ENCODE measurements around the gene TOP1.

TOP1 gene

DNA sequence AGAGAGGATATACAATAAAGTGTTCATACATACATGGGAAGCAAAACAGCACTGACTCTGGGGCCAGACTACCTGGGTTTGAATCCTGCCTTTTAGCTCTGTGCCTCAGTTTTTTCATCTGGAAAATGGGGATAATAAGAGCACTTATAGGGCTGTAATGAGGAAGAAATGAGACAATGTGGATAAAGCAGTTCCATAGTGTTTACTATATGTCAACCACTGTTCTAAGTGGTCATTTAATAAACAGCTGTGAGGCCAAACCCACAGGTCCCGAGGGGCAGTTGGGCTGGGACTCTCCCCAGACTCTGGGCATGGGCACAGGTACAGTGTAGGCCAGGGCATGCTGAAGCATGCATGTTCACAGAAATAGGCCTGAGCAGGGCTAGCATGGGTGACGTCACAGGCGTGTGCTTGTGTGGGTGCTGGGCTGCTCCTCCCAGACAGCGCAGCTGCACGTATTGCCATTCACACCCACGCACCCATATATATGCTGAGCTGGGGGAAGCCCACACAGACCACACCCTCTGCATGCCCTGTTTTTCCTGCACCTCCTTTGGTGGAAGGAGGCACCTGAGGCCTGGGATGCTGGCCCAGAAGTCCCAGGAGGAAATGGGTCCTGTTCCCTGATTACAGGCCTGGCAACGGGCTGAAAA, 105.2 kb downstream of the TOP1 start:
- no peak for DNase-seq

GRCh38 chr20:41134362-41135186, 106.0 kb downstream of the TOP1 start:
- no peak for DNase-seq

DNA sequence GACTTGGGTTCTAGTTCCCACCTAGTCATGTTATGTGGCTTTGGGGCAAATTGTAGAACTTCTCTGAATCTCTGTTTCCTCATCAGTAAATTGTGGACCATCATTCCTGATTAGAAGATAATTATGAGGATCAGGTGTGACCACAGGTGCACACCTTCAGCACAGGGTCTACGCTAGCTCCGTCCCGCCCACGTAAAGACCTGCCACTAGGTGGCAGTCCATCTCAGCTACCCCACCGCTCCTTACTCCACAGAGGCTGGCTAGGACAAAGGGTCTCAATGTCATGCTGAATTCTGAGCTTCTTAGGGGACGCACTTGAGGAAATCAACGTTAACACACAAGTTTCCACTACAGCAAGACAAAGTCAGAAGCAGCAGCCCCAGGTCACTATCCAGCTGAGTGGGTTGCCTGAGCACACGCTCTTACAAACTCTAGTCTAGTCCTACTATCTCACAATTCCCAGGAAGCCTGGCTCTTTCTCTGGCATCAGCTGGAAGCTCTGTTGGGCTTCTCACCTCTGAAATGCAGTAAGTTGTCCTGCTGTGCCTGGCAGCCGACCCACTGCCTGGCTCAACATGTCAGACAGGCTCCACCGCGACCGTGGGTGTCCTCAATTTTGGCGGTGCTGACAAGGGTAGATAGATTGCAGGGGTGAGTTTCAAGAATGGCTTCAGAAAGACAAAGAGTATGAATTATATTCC, 106.7 kb downstream of the TOP1 start:
- peak; percentile 19 for DNase-seq

- no peak for DNase-seq
These were observed 107.5 kb downstream of the TOP1 start for GRCh38 chr20:41135888-41136679.

- peak; percentile 86 for DNase-seq
These were observed 108.3 kb downstream of the TOP1 start, which contains the start of gene PLCG1 for GRCh38 chr20:41136680-41137613. Gene PLCG1 (plus strand): TSS chr20:41137543. CDS start chr20:41137642, 99 bp downstream.

GRCh38 chr20:41137614-41138474, 109.2 kb downstream of the TOP1 start:
- peak; percentile 83 for DNase-seq

- DNase-seq = peak; percentile 17
These were observed 110.0 kb downstream of the TOP1 start for GRCh38 chr20:41138475-41139226.

- DNase-seq = no peak
These were observed 110.8 kb downstream of the TOP1 start for GRCh38 chr20:41139227-41140093.

GRCh38 chr20:41140226-41141133, 111.9 kb downstream of the TOP1 start:
- no peak for DNase-seq

- DNase-seq = peak; percentile 22
These were observed 112.7 kb downstream of the TOP1 start for GRCh38 chr20:41141153-41141815.

DNA sequence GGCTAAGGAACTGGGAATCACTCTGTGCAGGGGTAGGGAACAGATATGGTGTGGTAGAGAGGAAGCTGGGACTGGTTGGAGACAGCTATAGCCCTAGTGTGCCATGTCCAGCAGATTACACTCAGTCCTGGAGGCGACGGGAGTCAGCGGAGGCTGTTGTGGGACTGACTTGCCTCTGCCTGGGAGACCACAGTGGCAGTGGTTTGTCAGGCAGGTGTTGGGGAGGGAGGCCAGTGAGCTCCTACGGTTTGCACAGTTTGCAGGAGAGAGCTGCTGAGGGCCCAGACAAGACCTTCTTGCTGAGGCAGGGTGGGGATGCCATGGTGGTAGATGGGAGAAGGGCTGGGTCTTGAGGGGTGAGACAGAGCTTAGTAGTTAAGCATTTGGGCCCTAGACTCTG, 113.6 kb downstream of the TOP1 start:
- DNase-seq = no peak

GRCh38 chr20:41142919-41143318, 114.3 kb downstream of the TOP1 start:
- DNase-seq = no peak

GRCh38 chr20:41143354-41143753, 114.7 kb downstream of the TOP1 start:
- DNase-seq = no peak

GRCh38 chr20:41145317-41145716, 116.7 kb downstream of the TOP1 start:
- DNase-seq = no peak

DNA sequence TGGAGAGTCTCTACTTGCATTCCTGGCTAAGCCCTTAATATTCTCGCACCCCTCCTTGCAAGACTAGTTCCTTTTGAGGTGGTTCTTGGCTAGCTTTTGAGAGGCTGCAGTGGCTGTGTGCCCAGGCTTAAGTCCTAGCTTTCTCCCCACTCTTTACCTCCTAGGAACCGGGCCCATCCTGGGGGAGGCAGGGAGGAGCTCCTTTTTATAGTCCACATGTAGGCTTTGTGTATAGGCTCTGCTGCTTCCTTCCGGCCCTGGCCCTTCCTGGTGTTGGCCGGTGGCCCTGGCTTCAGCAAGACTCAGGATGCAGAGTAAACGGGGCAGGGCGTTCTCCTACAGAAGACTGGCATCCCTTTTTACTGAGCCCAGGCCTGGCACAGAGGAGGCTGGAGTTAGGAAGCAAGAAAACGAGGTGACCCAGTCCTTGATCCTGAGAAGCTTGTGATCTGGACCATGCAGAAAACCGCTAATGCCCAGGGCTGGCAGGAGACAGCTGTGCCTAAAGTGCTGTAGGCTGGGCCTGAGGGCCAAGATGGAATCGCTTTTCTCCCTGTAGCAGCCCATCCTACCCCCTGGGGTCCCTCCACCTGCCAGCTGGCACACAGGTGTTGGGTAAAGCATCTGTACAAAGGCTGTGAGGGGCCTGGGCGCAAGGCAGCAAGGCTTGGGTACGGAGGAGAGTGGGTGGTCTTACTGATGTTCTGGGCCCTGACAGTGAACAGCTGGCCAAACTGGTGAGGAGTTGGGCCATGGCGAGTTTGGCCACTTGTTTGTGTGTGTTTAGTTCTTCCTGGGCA, 117.4 kb downstream of the TOP1 start:
- no peak for DNase-seq

- DNase-seq = no peak
These were observed 119.2 kb downstream of the TOP1 start for GRCh38 chr20:41147767-41148191.

Measured in fibroblast of skin of right biceps (primary cell).